GM23338 (cell line): ENCODE data around the gene DBH. TPM values are rescaled to one million over a fixed set of nuclear protein-coding genes. Genes with fewer than 3 reads are reported as not detected.

Experiments used
- ATAC-seq: fragments of 200-7000 bp; cut with Tn5 transposase; 3 replicates; pipeline ENCODE4 v1.9.1; 2020
- DNase-seq: peaks from one replicate; pipeline ENCODE4 v3.0.0-alpha.2; 2015; ENCODE audit warnings: low spot score
- H2AFZ ChIP-seq: fragments of 200-600 bp; sonication (generic); 2 replicates; pipeline ENCODE4 v1.8.0; 2016; ENCODE audit warnings: antibody characterized with exemption, mild to moderate bottlenecking, moderate library complexity
- H3F3A ChIP-seq: fragments of 200-600 bp; sonication (generic); replicated peaks from 2 replicates; pipeline ENCODE4 v1.8.0; 2017; ENCODE audit warnings: antibody characterized with exemption, mixed run types, low read depth
- H3K27ac ChIP-seq: fragments of 200-600 bp; sonication (generic); 2 replicates; pipeline ENCODE4 v1.6.1; 2016; ENCODE audit warnings: low read depth
- H3K27me3 ChIP-seq: fragments of 200-600 bp; sonication (generic); 2 replicates; pipeline ENCODE4 v1.8.0; 2016; ENCODE audit warnings: mild to moderate bottlenecking, mixed run types, moderate library complexity; ENCODE audit not compliant: insufficient read depth
- H3K36me3 ChIP-seq: fragments of 200-600 bp; sonication (generic); 2 replicates; pipeline ENCODE4 v1.8.0; 2016; ENCODE audit warnings: mild to moderate bottlenecking; ENCODE audit not compliant: insufficient read depth
- H3K4me1 ChIP-seq: fragments of 200-600 bp; sonication (generic); 2 replicates; pipeline ENCODE4 v1.8.0; 2016; ENCODE audit warnings: mild to moderate bottlenecking, moderate library complexity; ENCODE audit not compliant: insufficient read depth
- H3K4me2 ChIP-seq: fragments of 200-600 bp; sonication (generic); 2 replicates; pipeline ENCODE4 v1.7.1; 2017; ENCODE audit warnings: mixed run types
- H3K4me3 ChIP-seq: fragments of 200-600 bp; sonication (generic); 2 replicates; pipeline ENCODE4 v1.6.1; 2016; ENCODE audit warnings: mixed run types
- H3K79me2 ChIP-seq: fragments of 200-600 bp; sonication (generic); replicated peaks from 2 replicates; pipeline ENCODE4 v1.8.0; 2017; ENCODE audit warnings: mild to moderate bottlenecking; ENCODE audit not compliant: insufficient read depth
- H3K9me2 ChIP-seq: fragments of 200-600 bp; sonication (generic); 2 replicates; pipeline ENCODE4 v1.8.0; 2017; ENCODE audit not compliant: insufficient read depth
- H4K20me1 ChIP-seq: fragments of 200-600 bp; sonication (generic); replicated peaks from 2 replicates; pipeline ENCODE4 v1.8.0; 2017; ENCODE audit warnings: mild to moderate bottlenecking; ENCODE audit not compliant: insufficient read depth
- H3K27ac Mint-ChIP-seq: 2 replicates; pipeline ENCODE4 v1.8.0; 2020; ENCODE audit warnings: inconsistent platforms, mild to moderate bottlenecking, moderate library complexity, mixed read lengths
- H3K27me3 Mint-ChIP-seq: 3 replicates; pipeline ENCODE4 v1.8.0; 2022; ENCODE audit warnings: low read depth, mild to moderate bottlenecking, moderate library complexity, mixed read lengths, inconsistent platforms; ENCODE audit not compliant: insufficient read depth, poor library complexity
- H3K36me3 Mint-ChIP-seq: 3 replicates; pipeline ENCODE4 v1.8.0; 2021; ENCODE audit warnings: low read depth, mild to moderate bottlenecking, inconsistent platforms, moderate library complexity, mixed read lengths
- H3K4me1 Mint-ChIP-seq: 3 replicates; pipeline ENCODE4 v1.8.0; 2020; ENCODE audit warnings: mild to moderate bottlenecking, inconsistent platforms, mixed read lengths
- H3K4me3 Mint-ChIP-seq: 3 replicates; pipeline ENCODE4 v1.8.0; 2021; ENCODE audit warnings: moderate library complexity, mild to moderate bottlenecking, inconsistent platforms, mixed read lengths
- H3K9me3 Mint-ChIP-seq: 3 replicates; pipeline ENCODE4 v1.8.0; 2020; ENCODE audit warnings: moderate library complexity, mild to moderate bottlenecking, inconsistent platforms, mixed read lengths
- CREB1 ChIP-seq: fragments of 250-450 bp; sonication (Bioruptor Pico); IDR thresholded peaks from 2 replicates; pipeline ENCODE4 v1.5.0; 2020; ENCODE audit warnings: low read depth, mild to moderate bottlenecking, moderate library complexity
- JUNB ChIP-seq: IDR thresholded peaks from one replicate; pipeline ENCODE4 v1.6.1; 2016; ENCODE audit warnings: antibody characterized with exemption; ENCODE audit not compliant: unreplicated experiment
- NANOG ChIP-seq: IDR thresholded peaks from 2 replicates; pipeline ENCODE4 v1.6.1; 2016; ENCODE audit warnings: antibody characterized with exemption, borderline replicate concordance
- REST ChIP-seq: IDR thresholded peaks from one replicate; pipeline ENCODE4 v1.6.1; 2018; ENCODE audit warnings: antibody characterized with exemption; ENCODE audit not compliant: unreplicated experiment
- STAT1 ChIP-seq: IDR thresholded peaks from one replicate; pipeline ENCODE4 v1.6.1; 2016; ENCODE audit warnings: antibody characterized with exemption; ENCODE audit not compliant: unreplicated experiment
- ZNF114 ChIP-seq: fragments of 250-450 bp; sonication (Bioruptor Pico); IDR thresholded peaks from 2 replicates; pipeline ENCODE4 v1.5.0; 2020; ENCODE audit warnings: mild to moderate bottlenecking, moderate library complexity
- ZNF331 ChIP-seq: fragments of 250-450 bp; sonication (Bioruptor Pico); IDR thresholded peaks from 2 replicates; pipeline ENCODE4 v1.5.0; 2020; ENCODE audit warnings: low read depth, mild to moderate bottlenecking, moderate library complexity
- polyA plus RNA-seq: library from polyadenylated mRNA; unstranded; fragments of >200 nt; fragmentation: Nextera tagmentation; extraction: Ambion mirVana; gene quantifications from 2 replicates; pipeline ENCODE4 v1.2.1, GENCODE V29; 2016
- total RNA-seq: library from RNA; depleted of rRNA; stranded (reverse); fragments of >200 nt; shearing (Covaris generic); gene quantifications from 2 replicates; pipeline ENCODE4 v1.2.3, GENCODE V29; 2014
- TF ChIP-seq, protein P1 (sequence below), 2 experiments: fragments of 200-600 bp in 1 of 2; sonication (generic) in 1 of 2; conservative IDR thresholded peaks; 2 replicates each; pipeline versions ENCODE4 v1.5.1 to v1.6.1; 2016 to 2017; ENCODE audit warnings: antibody characterized with exemption in 2 of 2, low read depth in 2 of 2, mild to moderate bottlenecking in 2 of 2, moderate library complexity in 1 of 2

DBH gene
- total and polyA plus RNA-seq, 2 experiments from 2014 or later: 0.08 to 0.24 TPM

- no peak for TF ChIP-seq REST
- TF ChIP-seq CREB1 (CRISPR knock-in tag): no peak
- TF ChIP-seq, protein P1, sequence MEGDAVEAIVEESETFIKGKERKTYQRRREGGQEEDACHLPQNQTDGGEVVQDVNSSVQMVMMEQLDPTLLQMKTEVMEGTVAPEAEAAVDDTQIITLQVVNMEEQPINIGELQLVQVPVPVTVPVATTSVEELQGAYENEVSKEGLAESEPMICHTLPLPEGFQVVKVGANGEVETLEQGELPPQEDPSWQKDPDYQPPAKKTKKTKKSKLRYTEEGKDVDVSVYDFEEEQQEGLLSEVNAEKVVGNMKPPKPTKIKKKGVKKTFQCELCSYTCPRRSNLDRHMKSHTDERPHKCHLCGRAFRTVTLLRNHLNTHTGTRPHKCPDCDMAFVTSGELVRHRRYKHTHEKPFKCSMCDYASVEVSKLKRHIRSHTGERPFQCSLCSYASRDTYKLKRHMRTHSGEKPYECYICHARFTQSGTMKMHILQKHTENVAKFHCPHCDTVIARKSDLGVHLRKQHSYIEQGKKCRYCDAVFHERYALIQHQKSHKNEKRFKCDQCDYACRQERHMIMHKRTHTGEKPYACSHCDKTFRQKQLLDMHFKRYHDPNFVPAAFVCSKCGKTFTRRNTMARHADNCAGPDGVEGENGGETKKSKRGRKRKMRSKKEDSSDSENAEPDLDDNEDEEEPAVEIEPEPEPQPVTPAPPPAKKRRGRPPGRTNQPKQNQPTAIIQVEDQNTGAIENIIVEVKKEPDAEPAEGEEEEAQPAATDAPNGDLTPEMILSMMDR (conservative IDR thresholded peaks at IDR 0.05; ENCODE audit: low read depth in 2 of 2): no peak
Observed at GRCh38 chr9:133615186-133615585, 21.0 kb upstream of the DBH start (continued).

GRCh38 chr9:133615606-133616188 is 20.5 kb upstream of the DBH start:
- H2AFZ ChIP-seq: no peak overlapping the region
- no peak overlapping the region for H3K27ac ChIP-seq
- H3K9me3 Mint-ChIP-seq: no peaks in the 10 kb centered on the region
- H3F3A ChIP-seq: no peaks in the 10 kb centered on the region
- no peak overlapping the region for H3K4me3 Mint-ChIP-seq
- H3K27me3 ChIP-seq: no peaks in the 10 kb centered on the region
- H3K4me1 Mint-ChIP-seq: peaks cover 12% of the 10 kb centered on the region
- no peaks in the 10 kb centered on the region for H4K20me1 ChIP-seq
- no peak overlapping the region for H3K4me3 ChIP-seq
- no peaks in the 10 kb centered on the region for H3K36me3 ChIP-seq
- no peaks in the 10 kb centered on the region for H3K36me3 Mint-ChIP-seq
- H3K79me2 ChIP-seq: no peaks in the 10 kb centered on the region
- ATAC-seq: no peak
- no peak for DNase-seq
- peaks cover 4% of the 10 kb centered on the region for H3K27me3 Mint-ChIP-seq
- H3K27ac Mint-ChIP-seq: no peak overlapping the region
- H3K9me2 ChIP-seq: no peaks in the 10 kb centered on the region
- no peak overlapping the region for H3K4me2 ChIP-seq
- H3K4me1 ChIP-seq: no peaks in the 10 kb centered on the region
- TF ChIP-seq ZNF331 (no peak), CREB1 (CRISPR knock-in tag) (no peak), JUNB (no peak), REST (no peak), NANOG (no peak), ZNF114 (CRISPR knock-in tag) (no peak), STAT1 (no peak)
- TF ChIP-seq, protein P1 (conservative IDR thresholded peaks at IDR 0.05; ENCODE audit: low read depth in 2 of 2): no peak
